Activated CD4-positive, alpha-beta T cell treated with anti-CD3 and anti-CD28 coated beads, Interleukin-2, amount 50 U/mL, for 4 hours (primary cell): ENCODE data around the gene LRSAM1.

Source experiments
- DNase-seq, 2 experiments: peaks; one replicate each; pipeline ENCODE4 v3.0.0-alpha.2; 2020

Gene LRSAM1

DNA sequence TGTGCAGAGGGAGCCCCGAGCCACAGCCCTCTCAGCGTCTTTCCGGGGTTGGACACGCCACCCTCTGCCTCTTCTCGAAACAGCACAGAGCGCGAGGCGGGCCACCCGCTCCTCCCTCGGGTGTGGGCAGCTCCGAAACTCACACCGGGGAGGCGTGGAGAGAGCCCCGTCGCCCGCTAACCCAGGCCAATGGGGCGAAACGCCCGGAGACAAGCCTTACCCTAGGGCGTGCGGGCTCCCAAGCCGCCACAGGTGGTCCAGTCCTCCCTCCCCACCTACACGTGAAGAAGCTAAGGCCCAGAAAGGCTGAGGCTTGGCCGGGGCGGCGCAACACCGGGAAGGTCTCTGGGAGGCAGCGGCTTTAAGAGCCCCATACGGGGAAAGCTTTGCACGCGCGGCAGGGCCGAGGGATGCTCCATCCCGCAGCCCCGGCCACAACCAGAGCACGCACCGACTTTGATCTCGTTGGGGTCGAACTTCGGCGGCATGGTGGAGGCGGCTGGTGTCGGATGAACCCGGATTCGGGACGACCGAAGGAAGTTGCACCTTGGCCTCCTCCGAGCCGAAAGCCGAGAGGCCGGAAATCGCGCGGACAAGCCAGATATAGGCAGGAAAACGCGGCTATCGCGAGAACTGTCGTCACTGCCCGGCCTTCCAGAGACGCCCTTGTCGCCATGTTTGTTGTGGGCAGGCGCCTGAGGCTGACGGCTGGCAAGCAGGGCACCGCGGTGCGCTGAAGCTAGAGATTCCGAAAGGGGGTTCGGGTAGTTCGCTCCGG is at the start of gene LRSAM1, which contains the start of gene RPL12:
Gene LRSAM1, plus strand, starts transcription at position 681 of the 778 bp plus-strand sequence. CDS start 3,018 bp downstream, outside the sequence.
Gene RPL12, minus strand, starts transcription at position 577 of the 778 bp plus-strand sequence. Its CDS starts 89 bp downstream, at position 488.
- peak; percentile 98 to 99 for DNase-seq

DNA sequence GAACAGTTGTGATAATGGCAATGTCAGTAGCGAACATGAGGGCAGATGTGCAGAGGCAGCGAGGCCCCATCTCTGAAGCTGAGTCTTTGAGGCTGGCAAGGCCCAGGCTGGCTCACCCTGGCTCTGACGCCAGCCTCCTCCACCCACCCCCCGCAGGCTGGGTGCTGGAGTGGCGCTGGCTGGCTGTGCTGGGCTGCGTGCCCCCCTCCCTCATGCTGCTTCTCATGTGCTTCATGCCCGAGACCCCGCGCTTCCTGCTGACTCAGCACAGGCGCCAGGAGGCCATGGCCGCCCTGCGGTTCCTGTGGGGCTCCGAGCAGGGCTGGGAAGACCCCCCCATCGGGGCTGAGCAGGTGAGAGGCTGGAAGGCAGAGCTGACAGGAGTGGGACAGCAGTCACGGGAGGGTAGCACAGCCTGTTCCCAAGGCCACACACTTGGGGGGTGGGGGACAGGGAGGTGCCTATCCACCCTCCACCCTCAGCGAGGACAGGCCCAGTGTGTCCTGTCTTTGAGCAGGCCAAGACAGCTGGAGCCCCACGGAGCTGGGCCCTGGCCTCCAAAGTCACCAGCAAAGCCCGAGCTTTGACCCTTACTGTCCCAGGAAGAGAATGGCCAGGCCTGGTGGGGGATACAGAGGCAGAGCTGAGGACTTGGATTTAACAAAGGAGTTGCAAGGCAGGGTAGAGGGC is 48.8 kb upstream of the LRSAM1 start:
- no peak for DNase-seq

DNA sequence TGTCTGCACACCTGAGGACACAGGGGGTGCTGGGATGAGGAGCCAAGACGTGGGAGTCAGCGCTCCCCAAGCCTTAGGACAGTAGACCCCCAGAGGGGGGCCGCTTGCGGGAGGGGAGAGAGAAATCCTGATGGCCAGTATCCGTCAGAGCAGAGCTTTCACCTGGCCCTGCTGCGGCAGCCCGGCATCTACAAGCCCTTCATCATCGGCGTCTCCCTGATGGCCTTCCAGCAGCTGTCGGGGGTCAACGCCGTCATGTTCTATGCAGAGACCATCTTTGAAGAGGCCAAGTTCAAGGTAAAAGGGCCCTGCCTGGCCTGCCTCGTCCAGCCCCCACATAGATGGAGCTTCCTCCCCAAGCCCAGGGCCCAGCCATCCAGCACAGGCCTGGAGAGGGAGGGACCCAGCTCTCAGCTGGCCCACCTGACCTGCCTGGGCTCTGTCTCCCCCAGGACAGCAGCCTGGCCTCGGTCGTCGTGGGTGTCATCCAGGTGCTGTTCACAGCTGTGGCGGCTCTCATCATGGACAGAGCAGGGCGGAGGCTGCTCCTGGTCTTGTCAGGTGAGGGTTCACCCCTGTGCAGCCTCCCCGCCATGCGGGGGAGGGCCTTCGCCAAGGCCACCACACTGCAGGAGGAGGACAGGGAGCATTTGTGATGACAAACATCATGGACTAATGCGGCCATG is 47.7 kb upstream of the LRSAM1 start:
- DNase-seq = no peak

DNA sequence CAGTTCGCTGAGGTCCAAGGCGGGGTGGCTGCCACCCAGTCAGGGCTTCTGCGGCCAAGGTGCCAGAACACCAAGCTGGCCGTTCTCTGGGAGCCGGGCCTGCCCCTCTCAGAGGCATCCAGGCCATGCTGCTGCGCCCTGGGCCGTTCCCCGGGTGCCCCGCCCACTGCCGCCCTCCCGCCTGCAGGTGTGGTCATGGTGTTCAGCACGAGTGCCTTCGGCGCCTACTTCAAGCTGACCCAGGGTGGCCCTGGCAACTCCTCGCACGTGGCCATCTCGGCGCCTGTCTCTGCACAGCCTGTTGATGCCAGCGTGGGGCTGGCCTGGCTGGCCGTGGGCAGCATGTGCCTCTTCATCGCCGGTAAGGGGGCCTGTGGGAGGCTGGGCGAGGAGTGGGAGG is 46.7 kb upstream of the LRSAM1 start:
- DNase-seq = no peak

DNA sequence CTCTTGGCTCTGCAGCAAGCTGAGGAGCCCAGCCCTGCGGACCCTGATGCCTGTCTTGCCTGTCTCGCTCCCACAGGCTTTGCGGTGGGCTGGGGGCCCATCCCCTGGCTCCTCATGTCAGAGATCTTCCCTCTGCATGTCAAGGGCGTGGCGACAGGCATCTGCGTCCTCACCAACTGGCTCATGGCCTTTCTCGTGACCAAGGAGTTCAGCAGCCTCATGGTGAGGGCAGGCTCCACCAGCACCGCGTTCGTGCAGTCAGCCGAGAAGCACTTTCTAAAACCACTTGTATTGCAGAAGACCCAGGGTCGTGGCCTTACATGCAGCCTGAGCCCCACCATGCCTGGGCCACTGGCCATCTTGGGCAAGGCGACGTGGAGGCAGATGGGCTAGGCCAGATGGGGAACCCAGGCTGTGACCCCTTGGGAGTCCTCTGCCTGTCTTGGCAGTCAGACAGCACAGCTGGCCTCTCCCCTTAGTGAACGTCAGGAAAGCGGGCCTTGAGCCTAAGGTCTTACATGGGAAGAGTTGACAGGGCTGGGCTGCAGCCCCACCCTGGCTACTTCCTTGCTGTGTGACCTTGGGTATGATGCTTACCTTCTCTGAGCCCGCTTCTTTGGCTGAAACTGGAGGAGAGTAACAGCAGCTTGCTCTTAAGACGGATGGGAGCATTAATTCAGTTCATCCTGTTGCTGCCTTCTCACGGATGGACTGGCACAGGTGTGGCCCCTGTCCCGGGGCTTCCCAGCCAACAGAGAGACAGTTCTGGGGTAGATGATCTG is 45.8 kb upstream of the LRSAM1 start:
- DNase-seq = no peak

DNA sequence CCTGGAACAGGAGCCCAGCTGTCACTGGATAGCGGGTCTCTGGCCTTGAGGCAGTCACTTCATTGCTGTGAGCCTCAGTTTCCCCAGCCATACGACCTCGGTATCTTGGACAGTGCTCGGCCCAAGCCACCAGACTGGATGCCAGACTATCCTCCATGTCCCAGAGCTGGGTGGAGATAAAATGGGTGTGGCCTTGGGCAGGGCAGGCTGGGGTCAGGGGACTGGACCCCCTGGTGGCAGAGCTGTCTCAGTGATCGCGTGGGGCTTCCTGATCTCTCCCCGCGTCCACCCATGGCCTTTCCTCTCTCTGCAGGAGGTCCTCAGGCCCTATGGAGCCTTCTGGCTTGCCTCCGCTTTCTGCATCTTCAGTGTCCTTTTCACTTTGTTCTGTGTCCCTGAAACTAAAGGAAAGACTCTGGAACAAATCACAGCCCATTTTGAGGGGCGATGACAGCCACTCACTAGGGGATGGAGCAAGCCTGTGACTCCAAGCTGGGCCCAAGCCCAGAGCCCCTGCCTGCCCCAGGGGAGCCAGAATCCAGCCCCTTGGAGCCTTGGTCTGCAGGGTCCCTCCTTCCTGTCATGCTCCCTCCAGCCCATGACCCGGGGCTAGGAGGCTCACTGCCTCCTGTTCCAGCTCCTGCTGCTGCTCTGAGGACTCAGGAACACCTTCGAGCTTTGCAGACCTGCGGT is 44.4 kb upstream of the LRSAM1 start:
- DNase-seq = no peak

DNA sequence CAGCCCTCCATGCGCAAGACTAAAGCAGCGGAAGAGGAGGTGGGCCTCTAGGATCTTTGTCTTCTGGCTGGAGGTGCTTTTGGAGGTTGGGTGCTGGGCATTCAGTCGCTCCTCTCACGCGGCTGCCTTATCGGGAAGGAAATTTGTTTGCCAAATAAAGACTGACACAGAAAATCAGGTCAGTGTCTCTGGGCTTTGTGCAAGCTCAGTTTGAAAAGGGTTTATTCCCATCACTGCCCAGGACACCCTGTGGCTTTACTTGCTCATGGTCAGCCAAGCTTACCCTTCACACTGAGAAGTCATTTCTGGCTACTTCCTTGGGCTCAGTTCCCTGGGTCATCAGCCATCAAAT is 43.8 kb upstream of the LRSAM1 start:
- no peak for DNase-seq

DNA sequence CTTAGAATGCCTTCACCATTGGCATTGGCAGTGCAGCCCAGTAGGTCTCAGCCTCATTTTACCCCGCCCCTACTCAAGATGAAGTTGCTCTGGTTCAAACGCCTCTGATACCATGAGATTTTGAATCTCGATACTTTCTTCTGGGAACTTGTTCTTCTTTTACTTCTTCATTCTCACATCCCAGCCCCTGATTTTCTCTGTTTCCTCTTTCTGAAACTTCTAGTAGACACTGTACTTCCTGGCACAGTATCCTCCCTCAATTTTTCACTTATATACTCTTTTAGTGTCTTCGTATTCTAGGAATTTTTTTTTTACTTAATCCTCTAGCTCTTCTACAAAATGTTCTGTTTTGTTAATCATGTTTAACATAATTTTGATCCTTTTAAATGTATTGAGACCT is 40.2 kb upstream of the LRSAM1 start:
- DNase-seq = no peak

DNA sequence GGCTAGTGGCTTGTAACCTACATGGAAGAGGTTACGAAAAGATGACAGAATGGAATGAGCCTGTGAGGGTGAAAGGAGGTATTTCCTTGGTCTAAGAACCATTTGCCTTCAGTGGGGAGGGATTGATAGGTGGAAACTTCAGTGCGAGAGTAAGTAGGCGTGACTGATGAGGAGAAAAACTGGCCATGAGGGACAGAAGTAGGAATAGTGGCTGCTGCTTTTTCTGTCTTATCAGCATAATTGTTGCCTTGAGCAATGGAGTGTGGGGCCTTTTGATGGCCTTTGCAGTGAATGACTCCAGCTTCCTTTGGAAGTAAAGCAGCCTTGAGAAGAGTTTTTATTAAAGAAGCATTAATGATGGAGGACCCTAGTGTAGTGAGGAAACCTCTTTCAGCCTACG is 36.2 kb upstream of the LRSAM1 start:
- DNase-seq = no peak

DNA sequence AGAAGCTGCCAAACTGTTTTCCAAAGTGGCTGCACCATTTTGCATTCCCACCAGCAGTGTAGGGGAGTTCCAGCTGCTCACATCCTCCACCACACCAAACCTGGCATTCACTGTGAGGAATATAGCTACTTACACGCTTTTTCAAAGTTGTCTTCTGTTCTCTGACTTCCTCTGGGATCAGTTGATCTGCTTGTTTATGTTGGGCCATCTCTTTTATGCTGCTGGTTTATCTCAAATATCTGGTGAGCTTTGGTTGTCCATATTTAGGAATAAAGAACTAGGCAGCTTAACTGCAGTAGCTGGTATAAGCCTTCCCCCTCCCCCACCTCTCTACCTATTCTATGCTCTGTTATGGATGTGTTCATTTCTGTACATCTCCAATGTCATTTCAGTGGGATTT is 35.7 kb upstream of the LRSAM1 start:
- no peak for DNase-seq

DNA sequence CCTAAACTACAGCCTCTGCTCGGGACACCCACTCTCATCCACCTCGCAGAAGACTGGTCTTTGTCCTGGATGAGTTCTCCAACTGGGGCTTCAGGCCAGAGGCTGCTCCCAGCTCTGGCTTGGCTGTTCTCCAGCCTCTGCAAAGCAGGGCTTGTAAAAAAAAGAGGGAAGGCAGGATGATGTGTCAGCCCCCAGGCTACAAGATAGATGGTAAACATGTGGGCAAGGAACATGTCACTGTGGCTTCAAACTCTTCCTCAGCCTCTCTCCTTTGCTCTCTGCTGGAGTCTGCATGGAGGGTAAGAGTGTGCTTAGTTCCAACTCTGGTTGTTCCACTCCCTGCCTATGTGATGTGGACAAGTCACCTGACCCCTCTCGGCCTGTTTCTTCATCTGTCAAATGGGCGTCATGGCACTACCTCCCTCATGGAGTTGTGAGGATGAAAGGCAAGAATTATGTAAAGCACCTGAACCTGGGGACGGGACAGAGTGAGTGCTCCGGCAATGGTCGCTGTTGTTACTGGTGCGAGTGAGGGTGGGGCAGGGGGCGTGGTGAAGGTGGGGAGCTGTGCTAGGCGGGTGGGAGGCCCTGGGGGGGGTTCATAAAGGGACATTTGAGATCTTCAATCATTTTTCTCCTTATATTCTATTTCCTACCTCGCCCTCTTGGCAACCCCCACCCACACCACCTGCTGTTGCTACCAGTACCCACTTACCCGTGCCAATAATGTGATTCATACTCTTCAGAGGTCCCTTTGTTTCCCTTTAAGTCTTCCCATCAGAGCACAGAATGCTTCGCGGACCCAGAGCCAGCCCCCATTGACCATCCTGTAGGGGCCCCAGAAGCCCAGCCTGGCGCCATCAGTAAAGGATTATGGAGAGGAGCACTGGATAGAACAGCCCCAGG is 33.9 kb upstream of the LRSAM1 start:
- DNase-seq = no peak

DNA sequence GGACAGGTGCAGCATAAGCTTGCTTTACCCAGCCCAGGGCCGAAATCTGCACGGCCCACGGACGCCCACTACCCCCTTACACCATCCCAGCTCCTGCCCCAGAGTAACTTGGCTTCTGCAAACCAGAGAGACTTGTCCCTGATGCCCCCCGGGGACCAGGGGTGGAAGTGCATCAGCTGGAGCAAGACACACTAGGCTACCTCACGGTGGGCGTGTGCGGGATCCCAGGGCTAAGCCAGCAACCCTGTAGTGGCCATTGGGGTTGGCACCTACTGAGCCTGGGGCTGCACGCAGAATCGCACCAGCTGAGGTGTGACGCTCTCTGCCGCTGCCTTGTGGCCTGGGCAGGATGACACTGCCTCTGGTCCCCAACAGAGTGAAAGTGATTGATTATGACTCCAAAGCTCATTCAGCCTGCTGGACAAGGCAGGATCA is 33.3 kb upstream of the LRSAM1 start:
- peak; percentile 32 to 34 for DNase-seq

DNA sequence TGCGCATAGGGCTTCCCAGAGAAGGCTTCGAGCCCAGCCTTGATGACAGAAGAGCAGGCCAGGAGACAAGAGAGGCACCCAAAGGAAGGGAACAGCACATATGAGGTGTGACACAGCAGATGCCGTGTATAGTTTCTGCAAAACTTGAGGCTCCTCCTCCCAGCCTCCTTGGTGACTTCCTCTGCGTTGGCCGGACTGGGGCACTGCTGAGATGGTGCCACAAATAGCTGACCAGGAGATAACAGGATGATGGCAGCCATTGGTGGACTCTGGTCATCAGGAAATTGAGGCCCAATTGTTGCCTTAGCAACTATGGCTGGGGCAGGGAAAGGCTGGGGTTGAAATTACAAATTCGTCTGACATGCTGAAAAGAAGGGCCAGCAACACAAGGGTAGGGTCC is 32.0 kb upstream of the LRSAM1 start:
- no peak for DNase-seq

DNA sequence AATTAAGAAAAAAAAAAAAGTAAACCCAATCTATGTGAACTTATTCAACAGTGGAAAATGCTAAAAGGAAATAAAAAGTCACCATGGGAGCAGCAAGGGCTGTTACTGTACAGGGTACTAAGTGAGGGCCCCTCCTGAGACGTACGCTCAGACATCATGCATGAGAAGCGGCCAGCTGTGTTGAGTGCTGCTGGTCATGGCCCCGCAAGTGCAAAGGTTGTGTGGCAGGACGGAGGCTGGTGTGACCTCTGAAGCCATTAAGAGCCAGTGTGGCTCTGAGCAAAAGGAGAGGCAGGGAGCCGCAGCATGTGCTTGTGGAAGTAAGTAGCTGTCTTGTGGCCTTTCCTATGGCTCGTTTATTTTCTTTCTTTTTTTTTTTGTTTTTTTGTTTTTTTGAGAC is 30.3 kb upstream of the LRSAM1 start:
- DNase-seq = no peak

DNA sequence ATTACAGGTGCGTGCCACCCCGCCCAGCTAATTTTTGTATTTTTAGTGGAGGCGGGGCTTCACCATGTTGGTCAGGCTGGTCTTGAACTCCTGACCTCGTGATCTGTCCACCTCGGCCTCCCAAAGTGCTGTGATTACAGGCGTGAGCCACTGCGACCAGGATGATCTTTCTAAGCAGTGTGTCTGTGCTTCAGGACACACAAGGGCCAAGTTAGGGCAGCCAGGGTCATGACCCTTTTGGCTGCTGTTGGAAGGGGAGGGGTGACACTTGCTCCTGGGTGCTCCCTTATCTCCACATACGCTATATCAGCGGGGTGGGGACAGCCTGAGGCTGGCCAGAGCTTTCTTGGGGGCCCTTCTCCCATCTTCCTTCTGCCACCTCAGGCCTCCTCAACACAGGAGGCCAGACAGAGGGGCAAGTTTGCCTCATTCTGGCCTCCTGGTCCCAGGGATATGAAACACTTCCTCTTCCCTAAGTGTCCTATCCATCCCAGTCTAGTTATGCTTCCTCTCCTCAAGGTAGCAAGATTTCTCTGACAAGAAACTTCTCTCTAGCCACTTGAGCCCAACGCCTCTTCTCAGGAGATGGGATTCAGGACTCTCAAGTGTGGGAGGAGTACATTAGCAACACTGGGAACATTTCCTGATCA is 29.1 kb upstream of the LRSAM1 start:
- DNase-seq = no peak

DNA sequence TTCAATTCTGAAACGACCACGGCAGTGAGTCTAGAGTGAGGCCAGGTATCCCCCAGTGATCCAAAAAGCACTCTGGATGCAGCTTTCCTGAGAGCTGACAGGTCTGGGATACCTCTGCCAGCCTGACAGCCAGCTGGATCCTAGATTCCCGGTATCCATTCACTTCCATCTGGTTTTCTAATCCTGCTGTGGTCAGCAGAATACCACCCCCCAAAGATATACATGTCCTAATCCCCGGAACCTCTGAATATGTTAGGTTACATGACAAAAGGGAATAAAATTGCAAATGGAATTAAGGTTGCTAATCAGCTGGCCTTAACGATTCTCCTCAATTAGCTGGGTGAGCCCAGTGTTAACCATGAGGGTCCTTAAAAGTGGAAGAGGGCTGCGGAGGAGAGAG is 28.5 kb upstream of the LRSAM1 start:
- DNase-seq = no peak

DNA sequence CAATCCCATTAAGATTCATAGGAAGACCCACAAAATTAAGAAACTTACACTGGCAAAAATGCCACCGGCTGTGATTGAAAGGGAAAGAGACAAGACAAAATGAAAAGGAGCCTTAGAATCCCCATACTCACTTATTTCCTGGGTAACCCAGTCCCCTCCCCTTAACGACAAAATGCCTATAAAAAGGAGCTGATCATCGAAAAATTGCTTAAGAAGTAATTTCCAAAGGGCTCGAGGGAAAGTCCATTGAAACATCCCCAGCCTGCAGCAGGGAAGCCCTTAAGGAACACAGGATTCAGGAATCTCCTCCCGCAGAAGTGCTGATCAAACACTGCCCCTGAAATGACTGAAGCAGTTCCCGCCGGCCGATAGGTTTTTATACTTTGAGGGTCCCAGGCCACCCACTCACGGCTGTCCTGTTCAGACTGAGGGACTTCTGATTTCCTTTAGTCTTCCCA is 27.8 kb upstream of the LRSAM1 start:
- no peak for DNase-seq

DNA sequence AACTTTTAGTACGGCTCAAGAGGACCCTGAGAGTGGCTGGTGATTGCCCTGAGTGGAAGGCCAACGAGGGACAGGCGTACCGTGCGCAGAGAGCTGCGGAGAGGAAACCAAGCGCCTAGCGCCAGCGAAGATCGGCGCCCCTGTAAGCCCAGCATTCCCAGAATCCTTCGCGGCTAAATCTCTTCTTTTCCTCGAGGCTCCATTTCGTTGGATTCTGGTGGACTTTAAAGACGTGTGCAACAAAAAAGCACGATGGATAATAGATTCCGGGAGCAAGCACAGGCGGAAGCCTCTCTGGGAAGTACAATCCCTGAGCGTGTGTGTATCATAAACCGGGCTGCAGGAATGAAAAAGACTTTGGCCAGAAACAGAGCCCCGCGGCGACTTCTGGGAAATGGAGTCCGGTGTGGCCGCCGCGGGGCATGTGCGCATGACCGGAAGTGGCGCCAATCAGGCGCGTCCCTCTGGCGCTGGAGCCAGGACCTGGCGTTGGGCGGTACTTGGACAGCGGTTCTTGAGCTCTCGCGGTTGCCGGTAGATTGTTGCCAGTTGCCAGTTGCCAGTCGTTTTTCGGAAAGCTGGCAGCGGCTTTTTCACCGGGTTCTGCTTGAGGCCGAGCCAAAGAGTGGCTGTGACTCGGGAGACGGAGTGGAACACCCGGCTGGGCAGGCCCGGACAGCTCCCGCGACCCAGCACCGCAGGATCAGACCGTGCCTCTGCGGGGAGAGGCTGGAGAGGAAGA is 27.2 kb upstream of the LRSAM1 start, which contains the start of gene ZNF79:
Gene ZNF79, plus strand, starts transcription at position 449 of the 742 bp plus-strand sequence. CDS start 406 bp downstream, outside the sequence.
- peak; percentile 81 to 84 for DNase-seq

DNA sequence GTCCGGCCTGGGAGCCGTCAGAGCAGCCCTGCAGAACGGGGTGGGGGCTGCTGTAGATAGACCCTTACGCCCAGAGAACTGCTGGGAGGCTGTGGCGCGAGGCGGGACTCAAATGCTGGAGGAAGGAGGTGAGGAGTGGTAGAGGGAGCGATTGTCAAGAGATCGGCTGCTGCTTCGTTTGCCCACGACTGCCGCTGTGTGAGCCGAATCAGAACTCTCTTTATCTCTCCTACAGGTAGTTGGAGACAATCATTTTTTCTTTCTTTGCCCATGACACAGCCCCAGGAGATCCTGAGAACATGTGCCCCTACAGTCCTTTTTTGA is 26.7 kb upstream of the LRSAM1 start:
- DNase-seq = peak; percentile 33 to 40

DNA sequence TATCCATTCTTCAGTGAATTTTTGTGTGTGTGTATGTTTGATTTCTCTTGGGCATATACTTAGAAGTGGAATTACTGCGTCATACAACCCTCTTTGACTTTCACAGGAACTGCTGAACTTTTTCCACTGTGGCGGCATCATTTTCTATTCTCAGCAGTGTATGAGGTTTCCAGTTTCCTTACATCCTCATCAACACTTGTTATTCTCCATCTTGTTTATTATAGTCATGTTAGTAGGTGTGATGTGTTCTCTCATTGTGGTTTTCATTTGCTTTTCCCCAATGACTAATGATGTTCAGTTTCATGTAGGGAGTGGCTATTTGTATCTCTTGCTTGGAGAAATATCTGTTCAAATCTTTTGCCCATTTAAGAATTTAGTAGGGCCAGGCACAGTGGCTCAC is 24.6 kb upstream of the LRSAM1 start:
- DNase-seq = peak in 1 of 2 experiments; percentile 26
